Measurements from ENCODE around the gene TGM2.

The TGM2 gene

GRCh38 chr20:38083338-38084048 is 81.6 kb downstream of the TGM2 start:
- Histone ChIP-seq H4K8ac (ENCODE audit: low read depth, low read length) (peak overlapping the region; percentile 70), H4K91ac (ENCODE audit: low read depth, low read length) (peak overlapping the region; percentile 99), H3K79me1 (ENCODE audit: low read length) (peaks cover 27% of the 10 kb centered on the region), H3K14ac (ENCODE audit: low read length) (peak overlapping the region; percentile 96), H3K27ac (ENCODE audit: low read depth, low read length) (peak overlapping the region; percentile 91), H2AK5ac (ENCODE audit: low read length) (peak overlapping the region; percentile 99), H3K4me1 (ENCODE audit: control insufficient read depth in 1 of 2, insufficient read depth in 2 of 2, low read length in 2 of 2) (peaks cover 21% of the 10 kb centered on the region in 2 experiments), H3K36me3 (ENCODE audit: control insufficient read depth in 1 of 2, insufficient read depth in 2 of 2, low read length in 2 of 2) (peaks cover 11 to 12% of the 10 kb centered on the region in 2 experiments), H2BK120ac (ENCODE audit: insufficient read depth, low read length, poor library complexity) (peak overlapping the region; percentile 98), H3K27me3 (ENCODE audit: insufficient read depth, low read length) (no peaks in the 10 kb centered on the region), H3K79me2 (ENCODE audit: control insufficient read depth, insufficient read depth, low read length, poor library complexity) (peaks cover 13% of the 10 kb centered on the region), H3K4ac (ENCODE audit: low read depth, low read length) (peak overlapping the region; percentile 95), H2AFZ (ENCODE audit: insufficient read depth, low read length, poor library complexity) (peak overlapping the region; percentile 45), H2BK5ac (ENCODE audit: low read depth, low read length, poor library complexity) (peak overlapping the region; percentile 97), H3K18ac (ENCODE audit: low read length) (peak overlapping the region; percentile 98), H3K9ac (ENCODE audit: low read length) (no peak overlapping the region), H4K12ac (ENCODE audit: low read depth, low read length) (peak overlapping the region; percentile 26), H3K4me2 (ENCODE audit: low read length) (no peak overlapping the region), H2BK12ac (ENCODE audit: low read length) (peak overlapping the region; percentile 99), H3K9me3 (ENCODE audit: insufficient read depth, low read depth, low read length) (no peaks in the 10 kb centered on the region), H3K4me3 (ENCODE audit: low read depth, low read length) (no peak overlapping the region), H3K23ac (ENCODE audit: low read length) (no peak overlapping the region)
- peak; percentile 13 to 40 for DNase-seq
- no CpG with 5 or more reads among the region's 12 CpGs for WGBS (ENCODE audit: extremely low coverage, insufficient coverage, insufficient read length)

- Histone ChIP-seq H3K9me3 (ENCODE audit: insufficient read depth, low read depth, low read length) (no peaks in the 10 kb centered on the region), H4K8ac (ENCODE audit: low read depth, low read length) (no peak overlapping the region)
These were observed 82.2 kb downstream of the TGM2 start for GRCh38 chr20:38082894-38083293.

GRCh38 chr20:38081575-38081974 is 83.5 kb downstream of the TGM2 start:
- WGBS (ENCODE audit: extremely low coverage, insufficient coverage, insufficient read length): no CpG with 5 or more reads among the region's 3 CpGs
- H3K4me2 ChIP-seq (ENCODE audit: low read length): no peak overlapping the region
- H3K23ac ChIP-seq (ENCODE audit: low read length): no peak overlapping the region
- peaks cover 21% of the 10 kb centered on the region in 2 experiments for H3K4me1 ChIP-seq (ENCODE audit: control insufficient read depth in 1 of 2, insufficient read depth in 2 of 2, low read length in 2 of 2)
- no peaks in the 10 kb centered on the region for H3K27me3 ChIP-seq (ENCODE audit: insufficient read depth, low read length)
- no peak overlapping the region for H2BK120ac ChIP-seq (ENCODE audit: insufficient read depth, low read length, poor library complexity)
- no peak overlapping the region for H2AFZ ChIP-seq (ENCODE audit: insufficient read depth, low read length, poor library complexity)
- peaks cover 24% of the 10 kb centered on the region for H3K79me1 ChIP-seq (ENCODE audit: low read length)
- H3K27ac ChIP-seq (ENCODE audit: low read depth, low read length): no peak overlapping the region
- peaks cover 12 to 17% of the 10 kb centered on the region in 2 experiments for H3K36me3 ChIP-seq (ENCODE audit: control insufficient read depth in 1 of 2, insufficient read depth in 2 of 2, low read length in 2 of 2)
- H2BK12ac ChIP-seq (ENCODE audit: low read length): no peak overlapping the region
- no peak for DNase-seq
- H3K4ac ChIP-seq (ENCODE audit: low read depth, low read length): no peak overlapping the region
- no peak overlapping the region for H4K91ac ChIP-seq (ENCODE audit: low read depth, low read length)
- H3K79me2 ChIP-seq (ENCODE audit: control insufficient read depth, insufficient read depth, low read length, poor library complexity): peaks cover 13% of the 10 kb centered on the region
- no peak overlapping the region for H2AK5ac ChIP-seq (ENCODE audit: low read length)
- H3K9me3 ChIP-seq (ENCODE audit: insufficient read depth, low read depth, low read length): no peaks in the 10 kb centered on the region
- no peak overlapping the region for H3K9ac ChIP-seq (ENCODE audit: low read length)
- no peak overlapping the region for H3K4me3 ChIP-seq (ENCODE audit: low read depth, low read length)
- H2BK5ac ChIP-seq (ENCODE audit: low read depth, low read length, poor library complexity): no peak overlapping the region
- no peak overlapping the region for H4K12ac ChIP-seq (ENCODE audit: low read depth, low read length)
- H3K14ac ChIP-seq (ENCODE audit: low read length): no peak overlapping the region
- no peak overlapping the region for H4K8ac ChIP-seq (ENCODE audit: low read depth, low read length)
- H3K18ac ChIP-seq (ENCODE audit: low read length): no peak overlapping the region

More at GRCh38 chr20:38082894-38083293, 82.2 kb downstream of the TGM2 start:
- no peak overlapping the region for H3K23ac ChIP-seq (ENCODE audit: low read length)
- no peak overlapping the region for H2BK12ac ChIP-seq (ENCODE audit: low read length)
- no peak overlapping the region for H3K18ac ChIP-seq (ENCODE audit: low read length)
- H3K14ac ChIP-seq (ENCODE audit: low read length): no peak overlapping the region
- H3K4ac ChIP-seq (ENCODE audit: low read depth, low read length): no peak overlapping the region
- H4K12ac ChIP-seq (ENCODE audit: low read depth, low read length): no peak overlapping the region
- no peak overlapping the region for H2AFZ ChIP-seq (ENCODE audit: insufficient read depth, low read length, poor library complexity)
- H3K4me3 ChIP-seq (ENCODE audit: low read depth, low read length): no peak overlapping the region
- no peak overlapping the region for H3K27ac ChIP-seq (ENCODE audit: low read depth, low read length)
- no peak overlapping the region for H2BK120ac ChIP-seq (ENCODE audit: insufficient read depth, low read length, poor library complexity)
- H3K79me2 ChIP-seq (ENCODE audit: control insufficient read depth, insufficient read depth, low read length, poor library complexity): peaks cover 13% of the 10 kb centered on the region
- no peak overlapping the region for H2BK5ac ChIP-seq (ENCODE audit: low read depth, low read length, poor library complexity)
- peaks cover 8 to 11% of the 10 kb centered on the region in 2 experiments for H3K36me3 ChIP-seq (ENCODE audit: control insufficient read depth in 1 of 2, insufficient read depth in 2 of 2, low read length in 2 of 2)
- H3K4me2 ChIP-seq (ENCODE audit: low read length): no peak overlapping the region
- no peak for DNase-seq
- no peak overlapping the region for H3K9ac ChIP-seq (ENCODE audit: low read length)
- H3K27me3 ChIP-seq (ENCODE audit: insufficient read depth, low read length): no peaks in the 10 kb centered on the region
- H3K79me1 ChIP-seq (ENCODE audit: low read length): peaks cover 27% of the 10 kb centered on the region
- no peak overlapping the region for H2AK5ac ChIP-seq (ENCODE audit: low read length)
- H3K4me1 ChIP-seq (ENCODE audit: control insufficient read depth in 1 of 2, insufficient read depth in 2 of 2, low read length in 2 of 2): peaks cover 21% of the 10 kb centered on the region in 2 experiments
- H4K91ac ChIP-seq (ENCODE audit: low read depth, low read length): no peak overlapping the region

GRCh38 chr20:38079353-38079752 is 85.7 kb downstream of the TGM2 start:
- H2AFZ ChIP-seq (ENCODE audit: insufficient read depth, low read length, poor library complexity): no peak overlapping the region
- no peak overlapping the region for H3K9ac ChIP-seq (ENCODE audit: low read length)
- no peak overlapping the region for H2BK12ac ChIP-seq (ENCODE audit: low read length)
- no peak overlapping the region for H3K4me2 ChIP-seq (ENCODE audit: low read length)
- H3K4me3 ChIP-seq (ENCODE audit: low read depth, low read length): no peak overlapping the region
- no peak overlapping the region for H4K8ac ChIP-seq (ENCODE audit: low read depth, low read length)
- no peaks in the 10 kb centered on the region for H3K9me3 ChIP-seq (ENCODE audit: insufficient read depth, low read depth, low read length)
- H3K27ac ChIP-seq (ENCODE audit: low read depth, low read length): no peak overlapping the region
- H3K4ac ChIP-seq (ENCODE audit: low read depth, low read length): no peak overlapping the region
- no peak overlapping the region for H4K91ac ChIP-seq (ENCODE audit: low read depth, low read length)
- H2BK5ac ChIP-seq (ENCODE audit: low read depth, low read length, poor library complexity): no peak overlapping the region
- H3K36me3 ChIP-seq (ENCODE audit: control insufficient read depth in 1 of 2, insufficient read depth in 2 of 2, low read length in 2 of 2): peaks cover 12 to 14% of the 10 kb centered on the region in 2 experiments
- H3K14ac ChIP-seq (ENCODE audit: low read length): no peak overlapping the region
- no peak overlapping the region for H3K18ac ChIP-seq (ENCODE audit: low read length)
- no peak overlapping the region for H4K12ac ChIP-seq (ENCODE audit: low read depth, low read length)
- H3K79me1 ChIP-seq (ENCODE audit: low read length): peaks cover 9% of the 10 kb centered on the region
- H2BK120ac ChIP-seq (ENCODE audit: insufficient read depth, low read length, poor library complexity): no peak overlapping the region
- H3K4me1 ChIP-seq (ENCODE audit: control insufficient read depth in 1 of 2, insufficient read depth in 2 of 2, low read length in 2 of 2): peaks cover 9 to 12% of the 10 kb centered on the region in 2 experiments
- no CpG with 5 or more reads among the region's 3 CpGs for WGBS (ENCODE audit: extremely low coverage, insufficient coverage, insufficient read length)
- H2AK5ac ChIP-seq (ENCODE audit: low read length): no peak overlapping the region
- DNase-seq: no peak
- no peak overlapping the region for H3K23ac ChIP-seq (ENCODE audit: low read length)
- H3K79me2 ChIP-seq (ENCODE audit: control insufficient read depth, insufficient read depth, low read length, poor library complexity): peaks cover 6% of the 10 kb centered on the region
- no peaks in the 10 kb centered on the region for H3K27me3 ChIP-seq (ENCODE audit: insufficient read depth, low read length)

All from trophoblast cell (in vitro differentiated cells and primary cell).